Glomerular visceral epithelial cell (primary cell): ENCODE measurements around the gene DZANK1.
"Not testable (repeated sequence)": the region's sequence is repeated elsewhere in the genome, so short reads cannot be mapped to it uniquely, and the experiment has no call there.

Experiments used
- DNase-seq: peaks from one replicate; pipeline ENCODE4 v3.0.0-alpha.2; 2016; ENCODE audit errors: extremely low spot score

The DZANK1 gene

GRCh38 chr20:18466894-18467730 is at the start of gene DZANK1, which contains the start of gene POLR3F:
DZANK1 (minus strand) TSS chr20:18467030; CDS start chr20:18465358, 1,672 bp downstream.
POLR3F (plus strand) TSS chr20:18467390; CDS start chr20:18467507, 117 bp downstream.
- peak; percentile 97 for DNase-seq

- DNase-seq: no peak
These were observed 49.1 kb upstream of the DZANK1 start for GRCh38 chr20:18515973-18516372.

GRCh38 chr20:18514127-18514526 is 47.3 kb upstream of the DZANK1 start:
- no peak for DNase-seq

GRCh38 chr20:18513208-18513607 is 46.4 kb upstream of the DZANK1 start:
- no peak for DNase-seq

GRCh38 chr20:18511571-18511970 is 44.7 kb upstream of the DZANK1 start:
- DNase-seq: no peak

- DNase-seq: peak; percentile 97
These were observed 40.7 kb upstream of the DZANK1 start, which contains the start of gene SEC23B for GRCh38 chr20:18507218-18508191. SEC23B (plus strand) TSS chr20:18507940; CDS start chr20:18510836, 2,896 bp downstream.

- no peak for DNase-seq
These were observed 39.9 kb upstream of the DZANK1 start for GRCh38 chr20:18506744-18507143.

- no peak for DNase-seq
These were observed 37.7 kb upstream of the DZANK1 start for GRCh38 chr20:18504479-18505060.

- DNase-seq: not testable (repeated sequence)
These were observed 34.8 kb upstream of the DZANK1 start for GRCh38 chr20:18501672-18502071.

- no peak for DNase-seq
These were observed 30.8 kb upstream of the DZANK1 start for GRCh38 chr20:18497603-18498002.

- peak; percentile 85 for DNase-seq
These were observed 30.1 kb upstream of the DZANK1 start, which contains the start of gene RBBP9 for GRCh38 chr20:18496740-18497592. RBBP9 (minus strand) TSS chr20:18497225; CDS start chr20:18497167, 58 bp downstream.

GRCh38 chr20:18496042-18496441 is 29.2 kb upstream of the DZANK1 start:
- DNase-seq: peak; percentile 13

- no peak for DNase-seq
These were observed 21.5 kb upstream of the DZANK1 start for GRCh38 chr20:18488301-18488700.

- DNase-seq: no peak
These were observed 14.8 kb upstream of the DZANK1 start for GRCh38 chr20:18481596-18481995.

GRCh38 chr20:18477821-18478220 is 11.0 kb upstream of the DZANK1 start:
- no peak for DNase-seq

GRCh38 chr20:18477218-18477617 is 10.4 kb upstream of the DZANK1 start:
- DNase-seq: no peak

- DNase-seq: no peak
These were observed 296 bp downstream of the DZANK1 start for GRCh38 chr20:18466574-18466893.

GRCh38 chr20:18465536-18466200 is 1.2 kb downstream of the DZANK1 start:
- peak; percentile 44 for DNase-seq

- no peak for DNase-seq
These were observed 10.2 kb downstream of the DZANK1 start for GRCh38 chr20:18456600-18456999.

- no peak for DNase-seq
These were observed 22.9 kb downstream of the DZANK1 start for GRCh38 chr20:18443886-18444285.
